Mucosa of descending colon (tissue), 3 donors: ENCODE data around the gene ARAP1. TPM values are rescaled to one million over a fixed set of nuclear protein-coding genes. Genes with fewer than 3 reads are reported as not detected.

ENCODE experiments used
- ATAC-seq: fragments of 200-7000 bp; cut with Tn5 transposase; one replicate; pipeline ENCODE4 v1.9.1; 2020; ENCODE audit warnings: mild to moderate bottlenecking, moderate library complexity
- DNase-seq, 3 donors: peaks; one replicate each; pipeline ENCODE4 v3.0.0-alpha.2; 2020
- H3K36me3 ChIP-seq: fragments of 200-600 bp; one replicate; pipeline ENCODE4 v1.8.0; 2021; ENCODE audit warnings: low read depth, mild to moderate bottlenecking
- H3K4me1 ChIP-seq: fragments of 200-600 bp; one replicate; pipeline ENCODE4 v1.8.0; 2021; ENCODE audit warnings: low read depth, mild to moderate bottlenecking
- H3K4me3 ChIP-seq: fragments of 200-600 bp; one replicate; pipeline ENCODE4 v1.8.0; 2021; ENCODE audit warnings: mild to moderate bottlenecking
- H3K9me3 ChIP-seq: fragments of 200-600 bp; one replicate; pipeline ENCODE4 v1.8.0; 2021; ENCODE audit warnings: mild to moderate bottlenecking
- CTCF ChIP-seq: fragments of 200-600 bp; IDR thresholded peaks from one replicate; pipeline ENCODE4 v1.8.0; 2022; ENCODE audit warnings: antibody characterized with exemption, mild to moderate bottlenecking
- intact Hi-C, 2 donors: fragments of 100-400 bp; cut with DNase I in 1 of 2; cut with micrococcal nuclease in 1 of 2; formaldehyde crosslinking; loops; one replicate each; pipeline versions ENCODE4 v1.11.0 to v1.11.1; 2022; cut with DNase I, micrococcal nuclease
- total RNA-seq, 3 donors: library from RNA; stranded (reverse); fragmentation: NEBNext Ultra II Directional in 2 of 3; extraction: Animal tissue kit (Norgen Biotek cat#: 25700) in 2 of 3; gene quantifications; one replicate each; pipeline versions ENCODE4 v1.2.1 to v1.2.4, GENCODE V29; 2021 to 2023
- donor health status: DM: no; HTN: no; CAD: no; lungs with moderate emphysema.
- donor health status: DM: no; HTN: no; CAD: no.
- donor health status: DM: no; HTN: yes; CAD: no.

ARAP1 gene
- total RNA-seq, 3 donors from 2014 or later: 69.3 to 84.8 (median 84.0) TPM

- TF ChIP-seq CTCF: no peak
- Histone ChIP-seq H3K9me3 (no peaks in the 10 kb centered on the region), H3K36me3 (no peaks in the 10 kb centered on the region), H3K4me1 (peaks cover 10% of the 10 kb centered on the region), H3K4me3 (no peak overlapping the region)
- intact Hi-C loops: no loop called here
- no peak for ATAC-seq
- no peak for DNase-seq
Measured at GRCh38 chr11:72755713-72756285, 3.6 kb upstream of the ARAP1 start.

GRCh38 chr11:72754544-72755155 lies 2.4 kb upstream of the ARAP1 start:
- no peak overlapping the region for H3K4me3 ChIP-seq
- DNase-seq: no peak
- no peaks in the 10 kb centered on the region for H3K9me3 ChIP-seq
- H3K4me1 ChIP-seq: peaks cover 12% of the 10 kb centered on the region
- intact Hi-C loops: no loop called here
- no peak for TF ChIP-seq CTCF
- H3K36me3 ChIP-seq: no peaks in the 10 kb centered on the region
- no peak for ATAC-seq

GRCh38 chr11:72754149-72754543 lies 1.9 kb upstream of the ARAP1 start:
- ATAC-seq: no peak

GRCh38 chr11:72753341-72754148 lies 1.3 kb upstream of the ARAP1 start:
- intact Hi-C loops: no loop called here
- ATAC-seq (no peak), DNase-seq (no peak)
- Histone ChIP-seq H3K4me1 (peaks cover 12% of the 10 kb centered on the region), H3K4me3 (no peak overlapping the region), H3K36me3 (no peaks in the 10 kb centered on the region), H3K9me3 (no peaks in the 10 kb centered on the region)
- no peak for TF ChIP-seq CTCF

More at GRCh38 chr11:72754149-72754543, 1.9 kb upstream of the ARAP1 start:
- Histone ChIP-seq H3K9me3 (no peaks in the 10 kb centered on the region), H3K4me1 (peaks cover 12% of the 10 kb centered on the region), H3K4me3 (no peak overlapping the region), H3K36me3 (no peaks in the 10 kb centered on the region)
- DNase-seq: no peak
- no peak for TF ChIP-seq CTCF
- intact Hi-C loops: no loop called here

GRCh38 chr11:72751116-72752087 lies 806 bp downstream of the ARAP1 start:
- peak; percentile 4 for ATAC-seq
- intact Hi-C loops: no loop called here
- Histone ChIP-seq H3K4me1 (peaks cover 12% of the 10 kb centered on the region), H3K9me3 (no peaks in the 10 kb centered on the region), H3K4me3 (peak overlapping the region; percentile 40), H3K36me3 (no peaks in the 10 kb centered on the region)
- peak in 1 of 3 donors; percentile 59 for DNase-seq
- no peak for TF ChIP-seq CTCF
